CD14-positive monocyte (primary cell): Measurements from ENCODE around the gene DOCK6. TPM values are rescaled to one million over a fixed set of nuclear protein-coding genes. Genes with fewer than 3 reads are reported as not detected.

Experiments
- DNase-seq, 3 donors: peaks; one replicate each; pipeline ENCODE4 v3.0.0-alpha.2; 2011 to 2022
- H2AFZ ChIP-seq: 2 replicates; pipeline ENCODE4 v1.6.0; 2012; ENCODE audit warnings: mild to moderate bottlenecking, low read depth, low read length, inconsistent platforms; ENCODE audit not compliant: insufficient read depth, poor library complexity, severe bottlenecking
- H3K27ac ChIP-seq, 2 donors: 1 replicate in 1 of 2; 2 replicates in 1 of 2; pipeline ENCODE4 v1.5.1; 2012 to 2013; ENCODE audit warnings: low read length in 2 of 2, control low read depth in 1 of 2, inconsistent platforms in 1 of 2, low read depth in 1 of 2, mild to moderate bottlenecking in 1 of 2
- H3K27me3 ChIP-seq, 2 donors: one replicate each; pipeline versions ENCODE4 v1.6.0 to v1.6.1; 2011 to 2013; ENCODE audit warnings: low read length in 2 of 2; ENCODE audit not compliant: control insufficient read depth in 2 of 2, insufficient read depth in 2 of 2
- H3K36me3 ChIP-seq, 2 donors: replicated peaks in 1 of 2; 1 replicate in 1 of 2; 2 replicates in 1 of 2; pipeline versions ENCODE4 v1.5.1 to v1.6.1; 2012 to 2013; ENCODE audit warnings: low read length in 2 of 2, control low read depth in 1 of 2, inconsistent platforms in 1 of 2, mild to moderate bottlenecking in 1 of 2; ENCODE audit not compliant: insufficient read depth in 2 of 2, control insufficient read depth in 1 of 2
- H3K4me1 ChIP-seq, 2 donors: 1 replicate in 1 of 2; 2 replicates in 1 of 2; pipeline versions ENCODE4 v1.5.1 to v1.6.1; 2012 to 2013; ENCODE audit warnings: low read length in 2 of 2, control low read depth in 1 of 2, inconsistent platforms in 1 of 2, mild to moderate bottlenecking in 1 of 2, moderate library complexity in 1 of 2; ENCODE audit not compliant: insufficient read depth in 2 of 2, control insufficient read depth in 1 of 2
- H3K4me2 ChIP-seq: replicated peaks from 2 replicates; pipeline ENCODE3; 2012; ENCODE audit warnings: low read length, moderate library complexity, mild to moderate bottlenecking; ENCODE audit not compliant: poor library complexity, severe bottlenecking; ENCODE audit errors: extremely low read depth
- H3K4me3 ChIP-seq, 3 experiments: fragments of 200-600 bp in 1 of 3; sonication (generic) in 1 of 3; replicated peaks in 1 of 3; 1 replicate in 2 of 3; 2 replicates in 1 of 3; pipeline ENCODE4 v1.5.1; 2011 to 2013; ENCODE audit warnings: low read length in 3 of 3, mild to moderate bottlenecking in 3 of 3, control low read depth in 2 of 3, low read depth in 2 of 3, inconsistent platforms in 1 of 3, moderate library complexity in 1 of 3
- H3K79me2 ChIP-seq: 2 replicates; pipeline ENCODE4 v1.6.0; 2012; ENCODE audit warnings: mild to moderate bottlenecking, control low read depth, inconsistent platforms, low read length, moderate library complexity; ENCODE audit not compliant: insufficient read depth
- H3K9ac ChIP-seq: 2 replicates; pipeline ENCODE4 v1.6.0; 2017; ENCODE audit warnings: low read length, mild to moderate bottlenecking; ENCODE audit not compliant: insufficient read depth, poor library complexity, severe bottlenecking
- H3K9me3 ChIP-seq, 2 donors: replicated peaks in 1 of 2; 1 replicate in 1 of 2; 2 replicates in 1 of 2; pipeline versions ENCODE4 v1.5.1 to v1.6.1; 2012 to 2013; ENCODE audit warnings: low read length in 2 of 2, control low read depth in 1 of 2; ENCODE audit not compliant: control insufficient read depth in 1 of 2, insufficient read depth in 1 of 2
- H4K20me1 ChIP-seq: 2 replicates; pipeline ENCODE4 v1.6.0; 2012; ENCODE audit warnings: mild to moderate bottlenecking, low read length, control low read depth, moderate library complexity; ENCODE audit not compliant: insufficient read depth
- H3K27ac Mint-ChIP-seq, 7 donors: one replicate each; pipeline ENCODE4 v1.8.0; 2020; ENCODE audit warnings: mild to moderate bottlenecking in 7 of 7, mixed read lengths in 7 of 7, moderate library complexity in 6 of 7, inconsistent platforms in 2 of 7
- H3K27me3 Mint-ChIP-seq, 3 donors: one replicate each; pipeline ENCODE4 v1.8.0; 2021 to 2022; ENCODE audit warnings: low read depth in 3 of 3, mild to moderate bottlenecking in 3 of 3, mixed read lengths in 3 of 3, moderate library complexity in 3 of 3, inconsistent platforms in 1 of 3
- H3K36me3 Mint-ChIP-seq, 2 donors: one replicate each; pipeline ENCODE4 v1.8.0; 2020; ENCODE audit warnings: mixed read lengths in 2 of 2, inconsistent platforms in 1 of 2, mild to moderate bottlenecking in 1 of 2
- H3K4me1 Mint-ChIP-seq: one replicate; pipeline ENCODE4 v1.8.0; 2020; ENCODE audit warnings: mild to moderate bottlenecking, mixed read lengths
- H3K4me3 Mint-ChIP-seq, 2 donors: one replicate each; pipeline ENCODE4 v1.8.0; 2020; ENCODE audit warnings: mild to moderate bottlenecking in 2 of 2, mixed read lengths in 2 of 2, moderate library complexity in 1 of 2
- H3K9me3 Mint-ChIP-seq, 7 donors: one replicate each; pipeline ENCODE4 v1.8.0; 2020 to 2022; ENCODE audit warnings: mixed read lengths in 7 of 7, mild to moderate bottlenecking in 6 of 7, moderate library complexity in 6 of 7, inconsistent platforms in 2 of 7
- CTCF ChIP-seq: fragments of 200-600 bp; IDR thresholded peaks from one replicate; pipeline ENCODE4 v1.8.0; 2022; ENCODE audit warnings: antibody characterized with exemption, mild to moderate bottlenecking
- WGBS: methylation state at CpG from one replicate; pipeline ENCODE4 v1.1.5; 2013; ENCODE audit warnings: missing lambda C conversion rate; ENCODE audit not compliant: insufficient coverage; 5-methylcytosine and 5-hydroxymethylcytosine counted together
- intact Hi-C, 2 donors: fragments of 100-400 bp; cut with micrococcal nuclease; formaldehyde crosslinking; loops; one replicate each; pipeline versions ENCODE4 v1.15.0 to v1.15.1; 2023
- polyA plus RNA-seq, 3 donors: library from polyadenylated mRNA; depleted of rRNA in 1 of 3; unstranded in 2 of 3; stranded (reverse) in 1 of 3; fragments of 300-500 nt in 2 of 3; fragments of >200 nt in 1 of 3; fragmentation: Illumina TruSeq in 2 of 3; gene quantifications; 1 replicate in 2 of 3; 2 replicates in 1 of 3; pipeline ENCODE4 v1.2.3, GENCODE V29; 2012 to 2021

The DOCK6 gene
- polyA plus RNA-seq, 3 donors, result 0.03 to 0.93 (median 0.18) TPM

GRCh38 chr19:11177592-11177991 is 84.7 kb downstream of the DOCK6 start:
- Mint-ChIP-seq H3K36me3 (peaks cover 6 to 8% of the 10 kb centered on the region in 2 donors), H3K4me1 (peaks cover 11% of the 10 kb centered on the region), H3K27ac (peak overlapping the region in 1 of 7 donors; percentile 17), H3K4me3 (no peak overlapping the region), H3K27me3 (no peaks in the 10 kb centered on the region), H3K9me3 (no peaks in the 10 kb centered on the region)
- no peaks in the 10 kb centered on the region for H3K36me3 ChIP-seq
- DNase-seq, result no peak
- H4K20me1 ChIP-seq, result no peaks in the 10 kb centered on the region
- no peaks in the 10 kb centered on the region for H3K27me3 ChIP-seq
- H3K4me2 ChIP-seq, result no peak overlapping the region
- H3K4me3 ChIP-seq, result no peak overlapping the region
- intact Hi-C loops, result no loop called here
- 96% methylated on average over 9 of the region's 9 CpGs for WGBS
- H2AFZ ChIP-seq, result no peak overlapping the region
- no peaks in the 10 kb centered on the region for H3K79me2 ChIP-seq
- H3K4me1 ChIP-seq, result no peaks in the 10 kb centered on the region
- TF ChIP-seq CTCF, result no peak
- H3K27ac ChIP-seq, result no peak overlapping the region
- no peaks in the 10 kb centered on the region for H3K9me3 ChIP-seq
- H3K9ac ChIP-seq, result no peak overlapping the region

- Histone ChIP-seq H3K4me1 (no peaks in the 10 kb centered on the region), H3K9me3 (no peaks in the 10 kb centered on the region), H3K9ac (no peak overlapping the region), H3K36me3 (no peaks in the 10 kb centered on the region), H3K27ac (no peak overlapping the region), H3K4me3 (no peak overlapping the region), H2AFZ (no peak overlapping the region), H4K20me1 (no peaks in the 10 kb centered on the region), H3K79me2 (no peaks in the 10 kb centered on the region), H3K4me2 (no peak overlapping the region), H3K27me3 (no peaks in the 10 kb centered on the region)
- DNase-seq, result no peak
- H3K36me3 Mint-ChIP-seq, result peaks cover 6 to 8% of the 10 kb centered on the region in 2 donors
- H3K9me3 Mint-ChIP-seq, result no peaks in the 10 kb centered on the region
- WGBS, result 97% methylated on average over 15 of the region's 18 CpGs
- H3K27ac Mint-ChIP-seq, result no peak overlapping the region
- TF ChIP-seq CTCF, result no peak
- intact Hi-C loops, result no loop called here
- no peaks in the 10 kb centered on the region for H3K27me3 Mint-ChIP-seq
- H3K4me1 Mint-ChIP-seq, result peaks cover 11% of the 10 kb centered on the region
- no peak overlapping the region for H3K4me3 Mint-ChIP-seq
These were observed 85.7 kb downstream of the DOCK6 start for GRCh38 chr19:11176466-11177193.
